Cardiac muscle cell (in vitro differentiated cells and primary cell): ENCODE measurements around the gene EMX1. TPM values are rescaled to one million over a fixed set of nuclear protein-coding genes. Genes with fewer than 3 reads are reported as not detected.

Experiments
- DNase-seq, 2 donors: peaks; one replicate each; pipeline versions ENCODE4 v3.0.0 to v3.0.0-alpha.2; 2010 to 2017; ENCODE audit warnings: low read depth in 1 of 2, low spot score in 1 of 2
- H3K27ac ChIP-seq: fragments of 200-600 bp; sonication (generic); 2 replicates; pipeline ENCODE4 v1.5.1; 2016
- H3K27me3 ChIP-seq: fragments of 200-600 bp; sonication (generic); 2 replicates; pipeline ENCODE4 v1.6.0; 2016; ENCODE audit warnings: control low read depth
- H3K36me3 ChIP-seq: fragments of 200-600 bp; sonication (generic); 2 replicates; pipeline ENCODE4 v1.5.1; 2016; ENCODE audit warnings: control low read depth
- H3K4me1 ChIP-seq: fragments of 200-600 bp; sonication (generic); 2 replicates; pipeline ENCODE4 v1.8.1; 2017; ENCODE audit warnings: low read depth, mild to moderate bottlenecking, mixed run types
- H3K4me3 ChIP-seq: fragments of 200-600 bp; sonication (generic); 2 replicates; pipeline ENCODE4 v1.5.1; 2016; ENCODE audit warnings: mild to moderate bottlenecking
- H3K9me3 ChIP-seq: fragments of 200-600 bp; sonication (generic); 2 replicates; pipeline ENCODE4 v1.5.1; 2017; ENCODE audit warnings: low read depth, mild to moderate bottlenecking, control low read depth
- polyA plus RNA-seq: library from polyadenylated mRNA; unstranded; fragments of >200 nt; fragmentation: Nextera tagmentation; extraction: Ambion mirVana; gene quantifications from 2 replicates; pipeline ENCODE4 v1.2.1, GENCODE V29; 2016
- total RNA-seq: library from RNA; depleted of rRNA; stranded (reverse); fragments of >200 nt; gene quantifications from 2 replicates; pipeline ENCODE4 v1.2.3, GENCODE V29; 2016
- TF ChIP-seq, protein P1 (sequence below): IDR thresholded peaks from 2 replicates; pipeline ENCODE4 v1.5.1; 2012; ENCODE audit warnings: low read depth, mild to moderate bottlenecking, low read length

The EMX1 gene
- total and polyA plus RNA-seq, 2 experiments from 2014 or later: 0.24 TPM; not detected in 1

DNA sequence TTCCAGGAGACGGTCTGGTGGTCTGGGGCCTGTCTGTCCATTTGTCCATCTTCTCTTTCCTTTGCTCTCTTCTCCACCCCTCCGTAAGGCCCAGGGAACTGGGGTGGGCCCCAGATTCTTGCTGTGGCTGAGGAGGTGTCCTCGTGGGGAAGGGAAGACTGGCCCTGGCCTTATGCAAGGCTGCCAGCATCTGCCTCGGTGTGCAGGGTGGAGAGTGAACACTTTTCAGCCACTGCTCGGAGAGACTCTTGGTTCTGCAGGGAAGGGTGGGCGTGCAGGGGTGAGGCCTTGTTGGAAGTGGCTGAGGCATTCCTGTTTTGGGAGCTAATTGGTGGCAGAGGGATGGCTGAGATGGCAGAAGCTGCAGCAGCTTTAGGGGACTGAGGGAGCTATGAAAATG, 23.0 kb downstream of the EMX1 start:
- TF ChIP-seq, protein P1, sequence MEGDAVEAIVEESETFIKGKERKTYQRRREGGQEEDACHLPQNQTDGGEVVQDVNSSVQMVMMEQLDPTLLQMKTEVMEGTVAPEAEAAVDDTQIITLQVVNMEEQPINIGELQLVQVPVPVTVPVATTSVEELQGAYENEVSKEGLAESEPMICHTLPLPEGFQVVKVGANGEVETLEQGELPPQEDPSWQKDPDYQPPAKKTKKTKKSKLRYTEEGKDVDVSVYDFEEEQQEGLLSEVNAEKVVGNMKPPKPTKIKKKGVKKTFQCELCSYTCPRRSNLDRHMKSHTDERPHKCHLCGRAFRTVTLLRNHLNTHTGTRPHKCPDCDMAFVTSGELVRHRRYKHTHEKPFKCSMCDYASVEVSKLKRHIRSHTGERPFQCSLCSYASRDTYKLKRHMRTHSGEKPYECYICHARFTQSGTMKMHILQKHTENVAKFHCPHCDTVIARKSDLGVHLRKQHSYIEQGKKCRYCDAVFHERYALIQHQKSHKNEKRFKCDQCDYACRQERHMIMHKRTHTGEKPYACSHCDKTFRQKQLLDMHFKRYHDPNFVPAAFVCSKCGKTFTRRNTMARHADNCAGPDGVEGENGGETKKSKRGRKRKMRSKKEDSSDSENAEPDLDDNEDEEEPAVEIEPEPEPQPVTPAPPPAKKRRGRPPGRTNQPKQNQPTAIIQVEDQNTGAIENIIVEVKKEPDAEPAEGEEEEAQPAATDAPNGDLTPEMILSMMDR: no peak

DNA sequence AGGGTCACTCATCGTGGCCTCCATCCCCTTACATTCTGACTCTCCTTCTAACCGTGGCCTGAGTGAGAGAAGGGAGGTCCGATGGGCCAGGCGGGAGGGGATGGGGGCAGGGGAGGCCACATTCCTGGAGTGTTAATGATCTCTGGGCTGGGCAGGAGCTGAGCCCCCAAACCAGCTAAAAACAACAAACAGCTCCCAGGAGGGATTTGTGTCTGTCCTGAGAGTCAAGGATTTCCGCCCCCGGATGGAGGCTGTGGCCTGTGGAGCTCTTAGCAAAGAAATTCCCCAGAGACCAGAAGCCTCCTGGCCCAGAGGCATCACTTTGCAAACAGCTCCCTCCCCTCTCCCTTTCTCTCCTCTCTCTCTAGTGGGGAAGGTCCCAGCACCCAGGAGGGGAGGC, 23.5 kb downstream of the EMX1 start:
- H3K36me3 ChIP-seq: no peaks in the 10 kb centered on the region
- no peak overlapping the region for H3K27ac ChIP-seq
- no peaks in the 10 kb centered on the region for H3K4me1 ChIP-seq
- DNase-seq: peak in 1 of 2 donors; percentile 51
- TF ChIP-seq, protein P1: no peak
- no peaks in the 10 kb centered on the region for H3K9me3 ChIP-seq
- H3K4me3 ChIP-seq: no peak overlapping the region
- peaks cover 95% of the 10 kb centered on the region for H3K27me3 ChIP-seq

More for the DNA sequence above, 23.0 kb downstream of the EMX1 start:
- H3K4me1 ChIP-seq: no peaks in the 10 kb centered on the region
- no peak overlapping the region for H3K4me3 ChIP-seq
- DNase-seq: no peak
- no peaks in the 10 kb centered on the region for H3K9me3 ChIP-seq
- no peaks in the 10 kb centered on the region for H3K36me3 ChIP-seq
- no peak overlapping the region for H3K27ac ChIP-seq
- peaks cover 96% of the 10 kb centered on the region for H3K27me3 ChIP-seq

DNA sequence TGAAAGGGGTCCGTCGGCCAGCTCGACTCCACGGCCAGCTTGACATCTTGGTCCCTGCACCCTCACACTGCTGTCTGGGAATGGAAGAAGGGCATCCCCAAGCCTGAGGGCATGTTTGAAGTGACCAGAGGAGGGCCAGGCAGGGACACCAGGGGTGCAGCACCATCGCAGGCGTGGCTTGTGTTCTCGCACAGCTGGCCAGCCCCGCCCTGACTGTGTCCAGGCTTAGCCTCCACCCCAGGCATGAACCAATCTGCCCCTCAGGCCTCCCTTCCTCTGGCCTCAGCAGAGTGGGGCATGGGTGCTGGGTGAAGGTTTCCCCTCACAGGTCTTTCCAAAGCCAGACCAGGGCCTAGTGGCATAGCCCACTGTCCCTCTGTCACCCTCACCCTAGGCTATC, 25.0 kb downstream of the EMX1 start:
- Histone ChIP-seq H3K4me1 (no peaks in the 10 kb centered on the region), H3K4me3 (no peak overlapping the region), H3K27ac (no peak overlapping the region), H3K36me3 (no peaks in the 10 kb centered on the region), H3K9me3 (no peaks in the 10 kb centered on the region), H3K27me3 (peaks cover 94% of the 10 kb centered on the region)
- DNase-seq: no peak
- TF ChIP-seq, protein P1: no peak

DNA sequence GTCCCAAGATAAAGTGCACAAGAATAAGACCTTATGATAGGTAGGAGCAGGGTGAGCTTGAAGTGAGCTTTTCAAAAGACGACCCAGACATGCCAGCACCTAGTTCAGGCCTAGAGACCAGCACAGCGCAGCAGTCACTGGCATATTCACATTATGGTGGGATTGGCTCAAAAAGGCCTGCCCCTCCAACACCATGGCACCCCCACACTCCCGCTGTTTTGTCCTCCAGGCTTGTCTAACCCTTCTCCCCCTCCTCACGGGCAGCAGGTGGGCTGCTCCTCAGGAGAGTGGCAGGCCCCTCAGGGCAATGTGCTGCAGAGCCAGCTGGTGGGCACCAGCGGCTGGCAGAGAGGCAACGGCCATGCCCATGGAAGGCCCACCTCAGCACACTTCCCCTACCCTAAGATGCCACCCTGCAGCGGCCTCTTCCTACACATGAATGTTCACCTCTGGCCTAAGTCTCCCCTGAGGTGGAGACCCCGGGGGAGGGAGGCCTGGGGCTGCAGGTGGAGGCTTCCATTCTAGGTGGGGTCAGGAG, 25.6 kb downstream of the EMX1 start:
- Histone ChIP-seq H3K9me3 (no peaks in the 10 kb centered on the region), H3K4me3 (no peak overlapping the region), H3K36me3 (no peaks in the 10 kb centered on the region), H3K27me3 (peaks cover 93% of the 10 kb centered on the region), H3K4me1 (no peaks in the 10 kb centered on the region), H3K27ac (no peak overlapping the region)
- TF ChIP-seq, protein P1: no peak
- no peak for DNase-seq

DNA sequence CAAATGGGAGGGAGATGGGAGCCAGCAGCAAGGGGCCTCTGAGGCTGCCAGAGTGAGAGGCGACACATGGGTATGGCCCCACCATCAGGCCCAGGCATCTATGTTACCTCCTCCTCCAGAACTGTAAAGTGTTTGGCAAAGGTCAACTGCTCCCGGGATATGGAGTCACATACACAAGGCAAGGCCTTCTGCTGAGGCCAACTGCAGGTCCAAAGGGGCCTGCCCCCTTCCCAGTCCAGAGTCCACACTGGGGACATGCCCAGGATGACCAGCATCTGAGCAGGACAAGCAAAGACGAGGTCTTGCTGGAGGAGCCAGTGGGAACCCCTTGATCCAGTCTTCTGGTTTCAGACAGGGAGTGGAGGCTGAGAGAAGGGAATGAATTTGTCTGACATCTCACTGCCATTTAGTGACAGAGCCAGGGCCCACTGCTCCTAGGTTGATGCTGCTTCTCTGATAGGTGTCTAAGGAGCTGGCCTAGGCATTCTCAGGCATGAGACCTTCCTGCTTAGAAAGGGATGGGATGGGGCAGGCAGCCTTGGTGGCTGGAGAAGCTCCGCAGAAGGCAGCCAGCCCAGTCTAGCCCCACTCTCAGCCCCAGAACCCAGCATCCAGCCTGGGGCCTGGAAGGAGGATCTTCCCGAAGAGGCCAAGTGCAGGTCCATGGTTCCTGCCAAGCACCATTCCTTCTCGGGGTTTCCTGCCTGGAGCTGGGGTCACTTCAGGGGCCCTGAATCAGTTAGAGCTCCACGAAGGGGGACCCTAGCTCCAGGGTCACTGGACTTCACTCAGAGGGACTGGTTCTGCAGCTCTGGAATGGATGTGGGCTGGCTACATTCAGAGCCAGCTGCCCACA, 26.4 kb downstream of the EMX1 start:
- TF ChIP-seq, protein P1: no peak
- no peak for DNase-seq
- Histone ChIP-seq H3K27ac (no peak overlapping the region), H3K36me3 (no peaks in the 10 kb centered on the region), H3K4me1 (no peaks in the 10 kb centered on the region), H3K27me3 (peaks cover 87% of the 10 kb centered on the region), H3K4me3 (no peak overlapping the region), H3K9me3 (no peaks in the 10 kb centered on the region)
